Osteoblast (primary cell): ENCODE results near the gene UQCC2. TPM values are rescaled to one million over a fixed set of nuclear protein-coding genes. Genes with fewer than 3 reads are reported as not detected.
A peak's percentile ranks its signal among the peaks of the same experiment; 100 is the strongest.

Experiments
- DNase-seq: peaks from one replicate; pipeline ENCODE4 v3.0.0; 2011; ENCODE audit warnings: low spot score, mixed read lengths; ENCODE audit not compliant: insufficient read length; ENCODE audit errors: missing footprints
- H2AFZ ChIP-seq: 2 replicates; pipeline ENCODE4 v1.6.0; 2011; ENCODE audit warnings: mild to moderate bottlenecking, low read length
- H3K27ac ChIP-seq: 2 replicates; pipeline ENCODE4 v1.5.1; 2011; ENCODE audit warnings: mild to moderate bottlenecking, low read depth, low read length, moderate library complexity
- H3K27me3 ChIP-seq: 2 replicates; pipeline ENCODE4 v1.6.0; 2012; ENCODE audit warnings: mild to moderate bottlenecking, control low read depth, inconsistent platforms, low read length, moderate library complexity; ENCODE audit not compliant: insufficient read depth
- H3K36me3 ChIP-seq: 2 replicates; pipeline ENCODE4 v1.5.1; 2011; ENCODE audit warnings: mild to moderate bottlenecking, low read length, control low read depth, moderate library complexity; ENCODE audit not compliant: insufficient read depth
- H3K4me1 ChIP-seq: 2 replicates; pipeline ENCODE4 v1.5.1; 2011; ENCODE audit warnings: mild to moderate bottlenecking, low read length, control low read depth, moderate library complexity; ENCODE audit not compliant: insufficient read depth
- H3K4me2 ChIP-seq: 2 replicates; pipeline ENCODE4 v1.6.0; 2011; ENCODE audit warnings: mild to moderate bottlenecking, low read length; ENCODE audit not compliant: insufficient read depth
- H3K4me3 ChIP-seq: fragments of 200-600 bp; sonication (generic); 3 replicates; pipeline ENCODE4 v1.5.1; 2012; ENCODE audit warnings: mild to moderate bottlenecking, low read length, inconsistent platforms; ENCODE audit not compliant: insufficient read depth
- H3K79me2 ChIP-seq: 2 replicates; pipeline ENCODE4 v1.6.0; 2012; ENCODE audit warnings: mild to moderate bottlenecking, low read length, control low read depth, inconsistent platforms; ENCODE audit not compliant: insufficient read depth
- H3K9me3 ChIP-seq: 2 replicates; pipeline ENCODE4 v1.5.1; 2011; ENCODE audit warnings: low read depth, low read length, control low read depth
- H4K20me1 ChIP-seq: 2 replicates; pipeline ENCODE4 v1.6.0; 2012; ENCODE audit warnings: mild to moderate bottlenecking, low read length, control low read depth; ENCODE audit not compliant: insufficient read depth
- CTCF ChIP-seq: IDR thresholded peaks from 2 replicates; pipeline ENCODE4 v1.5.1; 2011; ENCODE audit warnings: mild to moderate bottlenecking, low read depth, low read length, moderate library complexity; ENCODE audit errors: extremely low read depth
- total RNA-seq: library from RNA; depleted of rRNA; stranded (reverse); fragments of >200 nt; gene quantifications from 2 replicates; pipeline ENCODE4 v1.2.3, GENCODE V29; 2012

The UQCC2 gene
- total RNA-seq, 1 donor = 15.2 TPM

- no peak overlapping the region for H3K27ac ChIP-seq
- TF ChIP-seq CTCF = no peak
- no peaks in the 10 kb centered on the region for H3K36me3 ChIP-seq
- no peaks in the 10 kb centered on the region for H3K79me2 ChIP-seq
- DNase-seq = peak; percentile 23
- no peak overlapping the region for H3K4me2 ChIP-seq
- H3K4me3 ChIP-seq = no peak overlapping the region
- no peak overlapping the region for H2AFZ ChIP-seq
- H3K9me3 ChIP-seq = no peaks in the 10 kb centered on the region
- H3K4me1 ChIP-seq = no peaks in the 10 kb centered on the region
- H3K27me3 ChIP-seq = no peaks in the 10 kb centered on the region
- H4K20me1 ChIP-seq = no peaks in the 10 kb centered on the region
Observed at GRCh38 chr6:33757113-33757512, 45.6 kb upstream of the UQCC2 start.

GRCh38 chr6:33756211-33756954, 44.9 kb upstream of the UQCC2 start:
- H4K20me1 ChIP-seq = no peaks in the 10 kb centered on the region
- peak; percentile 46 for DNase-seq
- TF ChIP-seq CTCF = no peak
- H3K27ac ChIP-seq = no peak overlapping the region
- no peak overlapping the region for H3K4me3 ChIP-seq
- H3K4me1 ChIP-seq = peaks cover 5% of the 10 kb centered on the region
- H3K27me3 ChIP-seq = no peaks in the 10 kb centered on the region
- H3K36me3 ChIP-seq = no peaks in the 10 kb centered on the region
- H3K4me2 ChIP-seq = no peak overlapping the region
- no peaks in the 10 kb centered on the region for H3K9me3 ChIP-seq
- no peaks in the 10 kb centered on the region for H3K79me2 ChIP-seq
- H2AFZ ChIP-seq = no peak overlapping the region

- TF ChIP-seq CTCF = no peak
- H3K4me1 ChIP-seq = peaks cover 15% of the 10 kb centered on the region
- H3K4me3 ChIP-seq = no peak overlapping the region
- H3K27ac ChIP-seq = no peak overlapping the region
- no peaks in the 10 kb centered on the region for H3K27me3 ChIP-seq
- DNase-seq = peak; percentile 48
- H3K9me3 ChIP-seq = no peaks in the 10 kb centered on the region
- H3K79me2 ChIP-seq = no peaks in the 10 kb centered on the region
- no peak overlapping the region for H2AFZ ChIP-seq
- H3K36me3 ChIP-seq = no peaks in the 10 kb centered on the region
- H3K4me2 ChIP-seq = no peak overlapping the region
- no peaks in the 10 kb centered on the region for H4K20me1 ChIP-seq
Observed at GRCh38 chr6:33755070-33755869, 43.8 kb upstream of the UQCC2 start.

GRCh38 chr6:33754222-33754621, 42.7 kb upstream of the UQCC2 start:
- peaks cover 16% of the 10 kb centered on the region for H3K4me1 ChIP-seq
- no peak for DNase-seq
- no peaks in the 10 kb centered on the region for H4K20me1 ChIP-seq
- no peak overlapping the region for H3K4me2 ChIP-seq
- H3K27me3 ChIP-seq = no peaks in the 10 kb centered on the region
- no peaks in the 10 kb centered on the region for H3K36me3 ChIP-seq
- no peak overlapping the region for H2AFZ ChIP-seq
- no peak for TF ChIP-seq CTCF
- no peak overlapping the region for H3K4me3 ChIP-seq
- H3K79me2 ChIP-seq = no peaks in the 10 kb centered on the region
- H3K27ac ChIP-seq = no peak overlapping the region
- H3K9me3 ChIP-seq = no peaks in the 10 kb centered on the region
